ENCODE measurements around the gene GLP2R.

Gene GLP2R

GRCh38 chr17:9865586-9865985, 39.9 kb downstream of the GLP2R start:
- no peak for DNase-seq (ENCODE audit: extremely low read depth, low read depth)
- no peak for TF ChIP-seq CTCF (IDR thresholded peaks at IDR 0.05; ENCODE audit: low read depth, low read length)

GRCh38 chr17:9868552-9868951, 42.8 kb downstream of the GLP2R start:
- DNase-seq (ENCODE audit: extremely low read depth, low read depth): no peak
- no peak for TF ChIP-seq CTCF (IDR thresholded peaks at IDR 0.05; ENCODE audit: low read depth, low read length)

- no peak for TF ChIP-seq CTCF (IDR thresholded peaks at IDR 0.05; ENCODE audit: low read depth, low read length)
- DNase-seq (ENCODE audit: extremely low read depth, low read depth): no peak
These were observed 47.1 kb downstream of the GLP2R start for GRCh38 chr17:9872852-9873251.

DNA sequence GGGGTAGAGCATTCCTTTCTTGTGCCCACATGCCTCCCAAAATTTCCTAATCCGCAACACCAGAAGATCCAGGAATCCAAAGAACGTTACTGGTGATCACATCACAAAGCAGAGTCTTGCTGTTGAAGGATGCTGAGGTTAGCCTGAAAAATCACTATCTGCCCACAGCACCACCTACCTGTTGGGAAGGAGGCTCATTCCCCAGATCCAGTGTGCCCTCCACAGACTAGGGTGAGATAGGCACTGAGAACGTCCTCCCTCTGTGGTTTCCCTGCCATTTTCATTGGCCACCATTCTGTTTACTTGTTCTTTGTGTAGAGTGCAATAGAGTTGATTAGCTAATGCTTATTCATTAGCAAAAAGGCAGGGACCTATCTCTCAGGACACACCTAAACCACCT, 49.0 kb downstream of the GLP2R start:
- no peak for TF ChIP-seq CTCF (IDR thresholded peaks at IDR 0.05; ENCODE audit: low read depth, low read length)
- no peak for DNase-seq (ENCODE audit: extremely low read depth, low read depth)

GRCh38 chr17:9875441-9875840, 49.7 kb downstream of the GLP2R start:
- no peak for DNase-seq (ENCODE audit: extremely low read depth, low read depth)
- TF ChIP-seq CTCF (IDR thresholded peaks at IDR 0.05; ENCODE audit: low read depth, low read length): no peak

DNA sequence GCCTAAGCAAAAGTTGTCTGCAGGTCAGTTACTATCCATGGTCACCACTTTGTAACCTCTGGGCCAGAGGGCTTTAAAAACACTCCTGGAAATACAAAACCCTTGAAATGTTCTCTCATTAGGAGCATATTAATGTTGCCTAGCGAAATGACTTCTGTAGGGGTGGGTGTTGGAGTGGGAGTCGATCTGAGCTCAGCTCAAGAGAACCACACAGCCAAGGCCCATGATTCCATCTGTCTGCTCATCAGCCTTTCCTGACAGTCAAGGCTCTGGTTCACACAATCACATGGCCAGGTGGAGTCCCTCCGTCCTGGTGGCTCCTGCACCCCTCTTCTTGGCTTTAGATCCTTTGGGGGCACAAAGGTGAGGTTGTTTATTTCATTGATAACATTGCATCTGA, 52.6 kb downstream of the GLP2R start:
- no peak for TF ChIP-seq CTCF (IDR thresholded peaks at IDR 0.05; ENCODE audit: low read depth, low read length)
- no peak for DNase-seq (ENCODE audit: extremely low read depth, low read depth)

DNA sequence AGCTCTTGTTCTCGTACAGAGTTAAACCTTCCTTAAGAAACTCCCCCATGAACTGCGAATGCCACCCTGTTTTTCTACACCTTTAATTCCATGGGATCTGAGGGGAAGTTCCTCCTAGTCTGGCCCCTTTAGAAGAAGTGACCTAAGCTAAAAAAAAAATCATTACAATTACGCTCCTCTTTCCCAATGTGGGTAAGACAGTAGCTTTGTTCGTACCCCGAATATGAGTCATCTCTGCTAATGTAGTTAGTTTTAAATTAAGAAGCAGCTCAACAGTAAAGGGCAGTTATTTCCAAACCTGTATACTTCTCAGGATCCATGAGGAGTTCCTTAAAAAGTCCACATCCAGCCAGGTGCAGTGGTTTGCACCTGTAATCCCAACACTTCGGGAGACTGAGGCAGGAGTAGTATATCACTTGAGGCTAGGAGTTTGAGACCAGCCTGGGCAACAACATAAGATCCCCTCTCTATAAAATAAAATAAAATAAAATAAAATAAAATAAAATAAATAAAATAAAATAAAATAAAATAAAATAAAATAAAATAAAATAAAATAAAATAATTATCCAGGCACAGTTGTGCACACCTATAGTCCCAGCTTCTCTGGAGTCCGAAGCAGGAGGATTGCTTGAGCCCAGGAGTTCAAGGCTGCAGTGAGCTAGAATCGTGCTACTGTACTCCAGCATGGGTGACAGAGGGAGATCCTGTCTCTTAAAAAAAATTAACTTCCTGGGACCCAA, 53.2 kb downstream of the GLP2R start:
- TF ChIP-seq CTCF (IDR thresholded peaks at IDR 0.05; ENCODE audit: low read depth, low read length): no peak

More for the DNA sequence above, 53.2 kb downstream of the GLP2R start:
- DNase-seq (ENCODE audit: extremely low read depth, low read depth): no peak
